Small intestine (tissue), 7 donors: ENCODE results near the gene MLLT1. TPM values are rescaled to one million over a fixed set of nuclear protein-coding genes. Genes with fewer than 3 reads are reported as not detected.

ENCODE experiments used
- DNase-seq, 2 donors: peaks; one replicate each; pipeline versions ENCODE4 v3.0.0 to v3.0.0-alpha.2; 2013
- FAIRE-seq: peaks from 2 replicates; lab custom pipeline; 2012; peaks lifted over from hg19 to GRCh38; lab: Jason Lieb, UNC
- H3K27ac ChIP-seq, 3 donors: one replicate each; pipeline ENCODE4 v1.5.1; 2013; ENCODE audit warnings: low read length in 2 of 3, mild to moderate bottlenecking in 2 of 3, control low read depth in 1 of 3, inconsistent platforms in 1 of 3, low read depth in 1 of 3, moderate library complexity in 1 of 3
- H3K27me3 ChIP-seq, 3 donors: one replicate each; pipeline ENCODE4 v1.6.1; 2013; ENCODE audit warnings: low read length in 3 of 3, inconsistent platforms in 1 of 3; ENCODE audit not compliant: control insufficient read depth in 3 of 3, insufficient read depth in 3 of 3
- H3K36me3 ChIP-seq, 3 donors: one replicate each; pipeline ENCODE4 v1.6.1; 2013; ENCODE audit warnings: low read length in 3 of 3, inconsistent platforms in 1 of 3, low read depth in 1 of 3, mild to moderate bottlenecking in 1 of 3, moderate library complexity in 1 of 3; ENCODE audit not compliant: control insufficient read depth in 3 of 3, insufficient read depth in 2 of 3
- H3K4me1 ChIP-seq, 3 donors: one replicate each; pipeline ENCODE4 v1.6.1; 2013; ENCODE audit warnings: low read length in 2 of 3, inconsistent platforms in 1 of 3, low read depth in 1 of 3, mild to moderate bottlenecking in 1 of 3, moderate library complexity in 1 of 3; ENCODE audit not compliant: control insufficient read depth in 3 of 3, insufficient read depth in 2 of 3
- H3K4me3 ChIP-seq, 3 donors: one replicate each; pipeline ENCODE4 v1.5.1; 2013; ENCODE audit warnings: low read length in 3 of 3, control low read depth in 1 of 3, inconsistent platforms in 1 of 3, low read depth in 1 of 3, mild to moderate bottlenecking in 1 of 3, moderate library complexity in 1 of 3
- H3K9me3 ChIP-seq, 2 donors: one replicate each; pipeline ENCODE4 v1.6.1; 2013; ENCODE audit warnings: low read depth in 1 of 2, low read length in 1 of 2; ENCODE audit not compliant: control insufficient read depth in 2 of 2, insufficient read depth in 1 of 2
- WGBS, 3 donors: extraction: QIAGEN DNeasy Blood & Tissue Kit; methylation state at CpG; one replicate each; pipeline ENCODE4 v1.1.7; 2013; 5-methylcytosine and 5-hydroxymethylcytosine counted together
- polyA plus RNA-seq, 4 donors: library from polyadenylated mRNA; stranded (reverse) in 3 of 4; unstranded in 1 of 4; fragments of 200-250 nt in 3 of 4; fragments of 120-200 nt in 1 of 4; gene quantifications; one replicate each; pipeline versions ENCODE4 v1.2.1 to v1.2.3, GENCODE V29; 2013
- donor health status: healthy with polysubstance abuse.
- donor health status: control.
- donor health status: control.
- donor health status: Bipolar disorder and iron deficiency.
- donor health status: healthy.

MLLT1 gene
- polyA plus RNA-seq, 4 donors = 15.1 to 42.2 (median 21.9) TPM

GRCh38 chr19:6239871-6240676, 39.7 kb downstream of the MLLT1 start:
- Histone ChIP-seq H3K36me3 (peaks cover 0 to 49% (median 2%) of the 10 kb centered on the region in 3 donors), H3K4me1 (peaks cover 0 to 2% (median 0%) of the 10 kb centered on the region in 3 donors), H3K27ac (no peak overlapping the region), H3K27me3 (no peaks in the 10 kb centered on the region), H3K9me3 (no peaks in the 10 kb centered on the region), H3K4me3 (no peak overlapping the region)
- WGBS, 3 donors = 91 to 96% (median 94%) methylated on average over 24 of the region's 24 CpGs
- DNase-seq (no peak), FAIRE-seq (no peak)

- no peak for DNase-seq
- H3K27ac ChIP-seq = peak overlapping the region in 1 of 3 donors; percentile 35
- FAIRE-seq = no peak
Observed at GRCh38 chr19:6239401-6239844, 40.4 kb downstream of the MLLT1 start.

GRCh38 chr19:6238643-6239281, 41.0 kb downstream of the MLLT1 start:
- 74 to 87% (median 86%) methylated on average over 24 of the region's 24 CpGs for WGBS, 3 donors
- no peak for DNase-seq
- Histone ChIP-seq H3K27ac (peak overlapping the region in 1 of 3 donors; percentile 31), H3K36me3 (peaks cover 0 to 53% (median 2%) of the 10 kb centered on the region in 3 donors), H3K27me3 (no peaks in the 10 kb centered on the region), H3K4me1 (peaks cover 1 to 8% (median 4%) of the 10 kb centered on the region in 3 donors), H3K4me3 (no peak overlapping the region), H3K9me3 (no peaks in the 10 kb centered on the region)
- no peak for FAIRE-seq

More at GRCh38 chr19:6239401-6239844, 40.4 kb downstream of the MLLT1 start:
- no peaks in the 10 kb centered on the region for H3K27me3 ChIP-seq
- WGBS, 3 donors = 60 to 72% (median 71%) methylated on average over 11 of the region's 11 CpGs
- no peak overlapping the region for H3K4me3 ChIP-seq
- H3K9me3 ChIP-seq = no peaks in the 10 kb centered on the region
- peaks cover 0 to 51% (median 2%) of the 10 kb centered on the region in 3 donors for H3K36me3 ChIP-seq
- peaks cover 0 to 2% (median 2%) of the 10 kb centered on the region in 3 donors for H3K4me1 ChIP-seq

GRCh38 chr19:6238256-6238642, 41.5 kb downstream of the MLLT1 start:
- WGBS, 3 donors = 67 to 82% (median 72%) methylated on average over 6 of the region's 6 CpGs
- no peaks in the 10 kb centered on the region for H3K9me3 ChIP-seq
- peaks cover 2 to 13% (median 7%) of the 10 kb centered on the region in 3 donors for H3K4me1 ChIP-seq
- DNase-seq (no peak), FAIRE-seq (no peak)
- H3K27me3 ChIP-seq = no peaks in the 10 kb centered on the region
- H3K36me3 ChIP-seq = peaks cover 0 to 54% (median 2%) of the 10 kb centered on the region in 3 donors
- no peak overlapping the region for H3K27ac ChIP-seq
- no peak overlapping the region for H3K4me3 ChIP-seq

- Histone ChIP-seq H3K27ac (no peak overlapping the region), H3K36me3 (peaks cover 0 to 43% (median 2%) of the 10 kb centered on the region in 3 donors), H3K4me1 (peaks cover 2 to 20% (median 8%) of the 10 kb centered on the region in 3 donors), H3K27me3 (no peaks in the 10 kb centered on the region), H3K9me3 (no peaks in the 10 kb centered on the region), H3K4me3 (no peak overlapping the region)
- 48 to 72% (median 54%) methylated on average over 39 of the region's 39 CpGs for WGBS, 3 donors
- peak in 1 of 2 donors; percentile 33 for DNase-seq
- no peak for FAIRE-seq
Observed at GRCh38 chr19:6236310-6237291, 43.2 kb downstream of the MLLT1 start.

- no peaks in the 10 kb centered on the region for H3K9me3 ChIP-seq
- H3K36me3 ChIP-seq = peaks cover 0 to 46% (median 2%) of the 10 kb centered on the region in 3 donors
- DNase-seq = no peak
- 82 to 92% (median 87%) methylated on average over 20 to 26 of the region's 26 CpGs for WGBS, 3 donors
- FAIRE-seq = no peak
- no peaks in the 10 kb centered on the region for H3K27me3 ChIP-seq
- H3K4me1 ChIP-seq = peaks cover 2 to 20% (median 8%) of the 10 kb centered on the region in 3 donors
- H3K27ac ChIP-seq = no peak overlapping the region
- no peak overlapping the region for H3K4me3 ChIP-seq
Observed at GRCh38 chr19:6235031-6235951, 44.5 kb downstream of the MLLT1 start.

- no peak for FAIRE-seq
- Histone ChIP-seq H3K4me3 (no peak overlapping the region), H3K27me3 (no peaks in the 10 kb centered on the region), H3K4me1 (peaks cover 2 to 20% (median 8%) of the 10 kb centered on the region in 3 donors), H3K36me3 (peaks cover 0 to 49% (median 0%) of the 10 kb centered on the region in 3 donors), H3K27ac (peak overlapping the region in 1 of 3 donors; percentile 24), H3K9me3 (no peaks in the 10 kb centered on the region)
- DNase-seq = no peak
- WGBS, 3 donors = 74 to 87% (median 81%) methylated on average over 8 of the region's 8 CpGs
Observed at GRCh38 chr19:6234527-6234926, 45.2 kb downstream of the MLLT1 start.
